IMR-90 (cell line): ENCODE results near the gene CNTN4. TPM values are rescaled to one million over a fixed set of nuclear protein-coding genes. Genes with fewer than 3 reads are reported as not detected.

Experiments used
- ATAC-seq: fragments of 200-7000 bp; cut with Tn5 transposase; 2 replicates; pipeline ENCODE4 v1.9.1; 2020; ENCODE audit warnings: low read depth, mild to moderate bottlenecking, moderate library complexity
- BruUV-seq: library from RNA; stranded (reverse); fragments of 400-500 nt; replicated peaks from 2 replicates; lab custom pipeline; 2021; lab: Mats Ljungman, UMichigan
- CTCF ChIA-PET: fragments of 300-600 bp; formaldehyde crosslinking; extraction: SDS; loops from one replicate; lab custom pipeline; 2021; ENCODE audit warnings: antibody characterized with exemption; lab: Yijun Ruan, JAX
- POLR2A ChIA-PET: fragments of 300-600 bp; sonication (Branson Sonifier 250); formaldehyde crosslinking; loops from one replicate; lab custom pipeline; 2022; ENCODE audit warnings: antibody characterized with exemption; ENCODE audit not compliant: unreplicated experiment; lab: Charles Lee
- DNase-seq: peaks from one replicate; pipeline ENCODE4 v3.0.0; 2013
- H2AFZ ChIP-seq: replicated peaks from 2 replicates; pipeline ENCODE3; 2013; ENCODE audit warnings: low read length, mild to moderate bottlenecking; ENCODE audit not compliant: poor library complexity
- H2AK5ac ChIP-seq: 2 replicates; pipeline ENCODE4 v1.6.1; 2013; ENCODE audit warnings: low read depth, low read length, inconsistent platforms
- H2AK9ac ChIP-seq: replicated peaks from 2 replicates; pipeline ENCODE3; 2013; ENCODE audit warnings: mild to moderate bottlenecking, low read depth, low read length, moderate library complexity; ENCODE audit not compliant: poor library complexity
- H2BK120ac ChIP-seq: 2 replicates; pipeline ENCODE4 v1.6.1; 2013; ENCODE audit warnings: low read depth, low read length, inconsistent platforms
- H2BK15ac ChIP-seq: 3 replicates; pipeline ENCODE4 v1.6.1; 2013; ENCODE audit warnings: low read depth, low read length, inconsistent platforms
- H2BK20ac ChIP-seq: 2 replicates; pipeline ENCODE4 v1.6.1; 2013; ENCODE audit warnings: low read depth, mild to moderate bottlenecking, inconsistent platforms, low read length, moderate library complexity
- H2BK5ac ChIP-seq: 2 replicates; pipeline ENCODE4 v1.6.1; 2013; ENCODE audit warnings: mild to moderate bottlenecking, low read depth, low read length, inconsistent platforms; ENCODE audit not compliant: poor library complexity, severe bottlenecking
- H3K14ac ChIP-seq: replicated peaks from 2 replicates; pipeline ENCODE4 v1.6.1; 2013; ENCODE audit warnings: low read depth, low read length, inconsistent platforms
- H3K18ac ChIP-seq: 2 replicates; pipeline ENCODE4 v1.6.1; 2013; ENCODE audit warnings: low read depth, low read length, control low read depth
- H3K23ac ChIP-seq: 2 replicates; pipeline ENCODE4 v1.6.1; 2013; ENCODE audit warnings: low read depth, low read length, inconsistent platforms
- H3K27ac ChIP-seq: 2 replicates; pipeline ENCODE4 v1.5.1; 2013; ENCODE audit warnings: mild to moderate bottlenecking, control low read depth, low read length; ENCODE audit not compliant: insufficient read depth
- H3K27me3 ChIP-seq: 2 replicates; pipeline ENCODE4 v1.6.1; 2013; ENCODE audit warnings: low read length; ENCODE audit not compliant: control insufficient read depth, insufficient read depth
- H3K36me3 ChIP-seq: 2 replicates; pipeline ENCODE4 v1.6.1; 2013; ENCODE audit warnings: low read length, mixed read lengths; ENCODE audit not compliant: control insufficient read depth, insufficient read depth
- H3K4ac ChIP-seq: 2 replicates; pipeline ENCODE4 v1.6.1; 2013; ENCODE audit warnings: low read depth, low read length, inconsistent platforms
- H3K4me1 ChIP-seq: 2 replicates; pipeline ENCODE4 v1.6.1; 2013; ENCODE audit warnings: low read length, mixed read lengths; ENCODE audit not compliant: control insufficient read depth, insufficient read depth
- H3K4me2 ChIP-seq: 2 replicates; pipeline ENCODE4 v1.6.1; 2013; ENCODE audit warnings: low read depth, mild to moderate bottlenecking, control low read depth, low read length, moderate library complexity
- H3K4me3 ChIP-seq: 2 replicates; pipeline ENCODE4 v1.5.1; 2013; ENCODE audit warnings: low read depth, mild to moderate bottlenecking, control low read depth, low read length, moderate library complexity; ENCODE audit not compliant: insufficient read depth
- H3K56ac ChIP-seq: 2 replicates; pipeline ENCODE4 v1.6.1; 2013; ENCODE audit warnings: low read length, inconsistent platforms; ENCODE audit not compliant: insufficient read depth; ENCODE audit errors: extremely low read depth
- H3K79me1 ChIP-seq, 2 experiments: 2 replicates each; pipeline ENCODE4 v1.6.1; 2013; ENCODE audit warnings: low read length in 2 of 2, inconsistent platforms in 1 of 2, low read depth in 1 of 2
- H3K9ac ChIP-seq: 2 replicates; pipeline ENCODE4 v1.6.1; 2013; ENCODE audit warnings: low read depth, low read length, control low read depth
- H3K9me1 ChIP-seq: 2 replicates; pipeline ENCODE4 v1.6.1; 2013; ENCODE audit warnings: low read length, inconsistent platforms; ENCODE audit not compliant: insufficient read depth
- H3K9me3 ChIP-seq: 2 replicates; pipeline ENCODE4 v1.6.1; 2013; ENCODE audit warnings: low read length; ENCODE audit not compliant: control insufficient read depth, insufficient read depth
- H4K20me1 ChIP-seq: 2 replicates; pipeline ENCODE4 v1.6.1; 2013; ENCODE audit warnings: low read length, inconsistent platforms; ENCODE audit not compliant: insufficient read depth
- H4K5ac ChIP-seq: 2 replicates; pipeline ENCODE4 v1.6.1; 2013; ENCODE audit warnings: mild to moderate bottlenecking, low read depth, low read length, control low read depth
- H4K8ac ChIP-seq, 2 experiments: 2 replicates each; pipeline ENCODE4 v1.6.1; 2013; ENCODE audit warnings: low read depth in 2 of 2, low read length in 2 of 2, control low read depth in 1 of 2, inconsistent platforms in 1 of 2
- H4K91ac ChIP-seq: 2 replicates; pipeline ENCODE4 v1.6.1; 2013; ENCODE audit warnings: low read depth, low read length, inconsistent platforms; ENCODE audit not compliant: insufficient read depth
- SMC3 ChIP-seq: fragments of 150-350 bp; IDR thresholded peaks from 2 replicates; pipeline ENCODE4 v1.6.1; 2016; ENCODE audit warnings: low read depth, mild to moderate bottlenecking, antibody characterized with exemption, low read length, moderate library complexity
- WGBS, 2 experiments: methylation state at CpG; one replicate each; pipeline versions ENCODE4 v1.1.5 to v1.1.7; 2013; ENCODE audit warnings: missing lambda C conversion rate in 2 of 2; ENCODE audit not compliant: insufficient read length in 1 of 2; ENCODE audit errors: extremely low coverage in 2 of 2; 5-methylcytosine and 5-hydroxymethylcytosine counted together
- dilution Hi-C: fragments of 300-500 bp; cut with HindIII; formaldehyde crosslinking; loops from one replicate; pipeline ENCODE4 v1.14.3; 2018; ENCODE audit warnings: low sequenced_read_pairs; ENCODE audit not compliant: unreplicated experiment
- in situ Hi-C: fragments of 300-500 bp; cut with MboI; formaldehyde crosslinking; loops from 3 replicates; pipeline ENCODE4 v1.14.3; 2019; ENCODE audit warnings: low sequenced_read_pairs, inconsistent platforms, mixed read lengths
- intact Hi-C: fragments of 100-400 bp; cut with micrococcal nuclease; formaldehyde crosslinking; loops from 2 replicates; pipeline ENCODE4 v1.10.0; 2022
- polyA plus RNA-seq, 3 experiments: library from polyadenylated mRNA; depleted of rRNA; stranded (reverse); fragments of >200 nt; gene quantifications; 2 replicates each; pipeline ENCODE4 v1.2.3, GENCODE V29; 2012; ENCODE audit warnings: low replicate concordance in 1 of 3
- total RNA-seq: library from RNA; depleted of rRNA; stranded (reverse); fragments of >200 nt; gene quantifications from 2 replicates; pipeline ENCODE4 v1.2.3, GENCODE V29; 2012
- TF ChIP-seq, protein P1 (sequence below): fragments of 150-350 bp; IDR thresholded peaks from 2 replicates; pipeline ENCODE4 v1.6.1; 2016; ENCODE audit warnings: low read depth, mild to moderate bottlenecking, low read length, moderate library complexity, borderline replicate concordance

Gene CNTN4
- total and polyA plus RNA-seq, 2 of the 4 experiments (the other 2 are of a cell fraction) = under 0.01 TPM; not detected in 1

DNA sequence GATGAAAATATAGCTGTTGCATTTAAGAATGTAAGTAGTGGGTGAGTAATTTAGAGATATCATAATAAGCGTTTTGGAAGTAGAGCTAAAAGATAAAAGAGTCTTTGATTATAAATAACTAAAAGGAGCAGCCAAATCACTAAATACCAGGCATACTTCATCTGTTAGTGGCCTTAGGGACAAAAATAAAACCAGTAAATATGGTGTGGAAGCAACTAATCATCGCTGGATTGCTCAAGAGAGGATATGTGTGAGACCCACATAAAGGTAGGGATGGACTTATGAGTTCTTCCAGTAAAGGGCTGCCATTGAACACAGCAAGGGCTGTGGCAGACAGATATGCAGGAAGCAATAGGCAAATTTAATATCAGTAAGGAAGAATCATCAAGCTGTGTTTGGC lies 356.2 kb downstream of the CNTN4 start:
- no TSS peak for BruUV-seq
- Histone ChIP-seq H2BK20ac (no peak overlapping the region), H3K4ac (no peak overlapping the region), H2AK5ac (no peak overlapping the region), H3K79me1 (no peaks in the 10 kb centered on the region), H4K5ac (no peak overlapping the region), H3K18ac (no peak overlapping the region), H3K4me3 (no peak overlapping the region), H3K9me1 (no peaks in the 10 kb centered on the region), H3K9me3 (peaks cover 5% of the 10 kb centered on the region; the same call in 1 of the 2 replicates), H3K27me3 (no peaks in the 10 kb centered on the region), H4K91ac (no peak overlapping the region), H3K27ac (no peak overlapping the region), H3K56ac (no peak overlapping the region), H4K20me1 (no peaks in the 10 kb centered on the region), H3K14ac (no peak overlapping the region), H2AFZ (no peak overlapping the region), H2AK9ac (no peak overlapping the region), H3K36me3 (no peaks in the 10 kb centered on the region), H3K23ac (no peak overlapping the region), H4K8ac (no peak overlapping the region), H2BK120ac (no peak overlapping the region), H2BK5ac (no peak overlapping the region), H3K4me1 (no peaks in the 10 kb centered on the region), H3K4me2 (no peak overlapping the region), H3K9ac (no peak overlapping the region), H2BK15ac (no peak overlapping the region)
- dilution Hi-C loops = no loop called here
- intact Hi-C loops = no loop called here
- ChIA-PET CTCF (no interaction called here), POLR2A (no interaction called here)
- ATAC-seq (no peak), DNase-seq (no peak)
- TF ChIP-seq, protein P1, sequence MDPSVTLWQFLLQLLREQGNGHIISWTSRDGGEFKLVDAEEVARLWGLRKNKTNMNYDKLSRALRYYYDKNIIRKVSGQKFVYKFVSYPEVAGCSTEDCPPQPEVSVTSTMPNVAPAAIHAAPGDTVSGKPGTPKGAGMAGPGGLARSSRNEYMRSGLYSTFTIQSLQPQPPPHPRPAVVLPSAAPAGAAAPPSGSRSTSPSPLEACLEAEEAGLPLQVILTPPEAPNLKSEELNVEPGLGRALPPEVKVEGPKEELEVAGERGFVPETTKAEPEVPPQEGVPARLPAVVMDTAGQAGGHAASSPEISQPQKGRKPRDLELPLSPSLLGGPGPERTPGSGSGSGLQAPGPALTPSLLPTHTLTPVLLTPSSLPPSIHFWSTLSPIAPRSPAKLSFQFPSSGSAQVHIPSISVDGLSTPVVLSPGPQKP = no peak
- TF ChIP-seq SMC3 = no peak
- in situ Hi-C loops = no loop called here
- 100% methylated on average over 1 of the region's 2 CpGs; no CpG with 5 or more reads in 1 of the 2 experiments for WGBS, 2 experiments
